IMR-90 (cell line): ENCODE data around the gene TBC1D22A.

Experiments used
- CEBPB ChIP-seq: IDR thresholded peaks from 2 replicates; pipeline ENCODE4 v1.6.1; 2012; ENCODE audit warnings: low read depth, low read length, improper control_type of control experiment
- MAFK ChIP-seq: IDR thresholded peaks from 2 replicates; pipeline ENCODE4 v1.6.1; 2012; ENCODE audit warnings: low read depth, low read length, improper control_type of control experiment
- MAZ ChIP-seq: IDR thresholded peaks from 2 replicates; pipeline ENCODE4 v1.6.1; 2012; ENCODE audit warnings: low read depth, mild to moderate bottlenecking, low read length, improper control_type of control experiment, moderate library complexity, borderline replicate concordance
- MXI1 ChIP-seq: IDR thresholded peaks from 2 replicates; pipeline ENCODE4 v1.6.1; 2012; ENCODE audit warnings: low read depth, mild to moderate bottlenecking, low read length, moderate library complexity, borderline replicate concordance
- POLR2A ChIP-seq: IDR thresholded peaks from 2 replicates; pipeline ENCODE4 v1.6.1; 2012; ENCODE audit warnings: mild to moderate bottlenecking, low read depth, low read length
- RAD21 ChIP-seq: IDR thresholded peaks from 2 replicates; pipeline ENCODE4 v1.6.1; 2012; ENCODE audit warnings: low read length, improper control_type of control experiment
- RFX5 ChIP-seq: IDR thresholded peaks from 2 replicates; pipeline ENCODE4 v1.8.0; 2012; ENCODE audit warnings: low read depth, mild to moderate bottlenecking, low read length, moderate library complexity
- SMC3 ChIP-seq: fragments of 150-350 bp; IDR thresholded peaks from 2 replicates; pipeline ENCODE4 v1.6.1; 2016; ENCODE audit warnings: low read depth, mild to moderate bottlenecking, antibody characterized with exemption, low read length, moderate library complexity
- TF ChIP-seq, protein P1 (sequence below): conservative IDR thresholded peaks from 2 replicates; pipeline ENCODE4 v1.5.1; 2012; ENCODE audit warnings: mild to moderate bottlenecking, low read depth, low read length, improper control_type of control experiment
- TF ChIP-seq, protein P2 (sequence below): fragments of 150-350 bp; IDR thresholded peaks from 2 replicates; pipeline ENCODE4 v1.6.1; 2017; ENCODE audit warnings: mild to moderate bottlenecking, antibody characterized with exemption, low read length, low read depth

DNA sequence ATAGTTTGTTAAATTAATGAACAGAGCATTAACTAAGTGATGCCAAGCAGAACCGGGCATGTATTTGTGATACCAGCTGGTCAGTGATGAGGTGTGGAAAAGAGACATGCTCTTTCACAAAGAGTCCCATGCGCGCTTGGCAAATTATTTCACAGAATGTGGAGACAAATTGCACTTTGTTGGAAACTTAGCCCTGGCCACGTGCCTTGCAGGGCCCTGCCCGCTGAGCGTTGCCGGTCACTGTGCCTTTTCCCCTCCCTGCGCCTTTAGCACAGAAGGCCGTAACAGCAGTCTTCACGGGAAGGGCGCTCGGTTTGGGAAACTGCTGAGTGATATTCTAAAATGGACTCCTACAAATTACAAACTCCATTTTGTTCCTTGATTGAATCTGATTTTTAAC lies 235.9 kb downstream of the TBC1D22A start:
- TF ChIP-seq, protein P1, sequence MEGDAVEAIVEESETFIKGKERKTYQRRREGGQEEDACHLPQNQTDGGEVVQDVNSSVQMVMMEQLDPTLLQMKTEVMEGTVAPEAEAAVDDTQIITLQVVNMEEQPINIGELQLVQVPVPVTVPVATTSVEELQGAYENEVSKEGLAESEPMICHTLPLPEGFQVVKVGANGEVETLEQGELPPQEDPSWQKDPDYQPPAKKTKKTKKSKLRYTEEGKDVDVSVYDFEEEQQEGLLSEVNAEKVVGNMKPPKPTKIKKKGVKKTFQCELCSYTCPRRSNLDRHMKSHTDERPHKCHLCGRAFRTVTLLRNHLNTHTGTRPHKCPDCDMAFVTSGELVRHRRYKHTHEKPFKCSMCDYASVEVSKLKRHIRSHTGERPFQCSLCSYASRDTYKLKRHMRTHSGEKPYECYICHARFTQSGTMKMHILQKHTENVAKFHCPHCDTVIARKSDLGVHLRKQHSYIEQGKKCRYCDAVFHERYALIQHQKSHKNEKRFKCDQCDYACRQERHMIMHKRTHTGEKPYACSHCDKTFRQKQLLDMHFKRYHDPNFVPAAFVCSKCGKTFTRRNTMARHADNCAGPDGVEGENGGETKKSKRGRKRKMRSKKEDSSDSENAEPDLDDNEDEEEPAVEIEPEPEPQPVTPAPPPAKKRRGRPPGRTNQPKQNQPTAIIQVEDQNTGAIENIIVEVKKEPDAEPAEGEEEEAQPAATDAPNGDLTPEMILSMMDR, result no peak
- TF ChIP-seq RFX5 (no peak), MXI1 (no peak), MAZ (no peak), SMC3 (no peak), CEBPB (no peak), POLR2A (no peak), RAD21 (no peak), MAFK (no peak)
- TF ChIP-seq, protein P2, sequence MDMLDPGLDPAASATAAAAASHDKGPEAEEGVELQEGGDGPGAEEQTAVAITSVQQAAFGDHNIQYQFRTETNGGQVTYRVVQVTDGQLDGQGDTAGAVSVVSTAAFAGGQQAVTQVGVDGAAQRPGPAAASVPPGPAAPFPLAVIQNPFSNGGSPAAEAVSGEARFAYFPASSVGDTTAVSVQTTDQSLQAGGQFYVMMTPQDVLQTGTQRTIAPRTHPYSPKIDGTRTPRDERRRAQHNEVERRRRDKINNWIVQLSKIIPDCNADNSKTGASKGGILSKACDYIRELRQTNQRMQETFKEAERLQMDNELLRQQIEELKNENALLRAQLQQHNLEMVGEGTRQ, result no peak
